Fibroblast of the conjunctiva (primary cell): ENCODE results near the gene ISG20.

Experiments used
- DNase-seq: peaks from one replicate; pipeline ENCODE4 v3.0.0-alpha.2; 2010; ENCODE audit warnings: low read depth

ISG20 gene

GRCh38 chr15:88688394-88688933 lies 49.6 kb downstream of the ISG20 start:
- no peak for DNase-seq

- DNase-seq, result no peak
Observed at GRCh38 chr15:88690331-88690730, 51.5 kb downstream of the ISG20 start.

GRCh38 chr15:88693191-88693590 lies 54.4 kb downstream of the ISG20 start:
- DNase-seq, result no peak

- no peak for DNase-seq
Observed at GRCh38 chr15:88695101-88695500, 56.3 kb downstream of the ISG20 start.

- no peak for DNase-seq
Observed at GRCh38 chr15:88695691-88696251, 57.0 kb downstream of the ISG20 start.

GRCh38 chr15:88696254-88696653 lies 57.4 kb downstream of the ISG20 start:
- DNase-seq, result no peak

GRCh38 chr15:88697276-88697675 lies 58.5 kb downstream of the ISG20 start:
- DNase-seq, result no peak

- DNase-seq, result no peak
Observed at GRCh38 chr15:88699861-88700260, 61.0 kb downstream of the ISG20 start.

- DNase-seq, result no peak
Observed at GRCh38 chr15:88700716-88701115, 61.9 kb downstream of the ISG20 start.

- DNase-seq, result no peak
Observed at GRCh38 chr15:88701561-88702095, 62.8 kb downstream of the ISG20 start.

- no peak for DNase-seq
Observed at GRCh38 chr15:88702983-88703382, 64.2 kb downstream of the ISG20 start.

- no peak for DNase-seq
Observed at GRCh38 chr15:88703533-88703932, 64.7 kb downstream of the ISG20 start.

- DNase-seq, result peak; percentile 26
Observed at GRCh38 chr15:88704791-88705768, 66.3 kb downstream of the ISG20 start.

GRCh38 chr15:88705769-88706165 lies 67.0 kb downstream of the ISG20 start:
- DNase-seq, result no peak
